Measurements from ENCODE around the gene ENPP7.

Gene ENPP7

DNA sequence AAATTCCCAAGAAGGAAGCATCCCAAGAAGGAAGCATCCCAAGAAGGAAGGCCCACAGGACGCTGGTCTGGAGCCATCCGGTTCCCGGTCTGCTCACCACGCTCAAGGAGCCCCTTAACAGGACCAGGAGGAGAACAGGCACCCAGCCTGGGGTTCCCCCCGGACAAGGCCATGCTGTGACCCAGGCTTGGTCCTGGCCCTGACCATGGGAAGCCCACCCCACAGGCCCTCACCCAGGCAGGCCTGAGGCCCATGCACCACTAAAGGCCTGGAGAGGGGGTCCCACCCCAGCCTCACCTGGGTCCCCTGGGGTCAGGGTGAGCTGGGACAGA is 340 bp upstream of the ENPP7 start:
- DNase-seq (ENCODE audit: low spot score), result no peak
- no peak overlapping the region for H3K27ac ChIP-seq
- CTCF ChIA-PET, result interaction anchor here (0.7 kb wide), 1 partner anchor 12 kb away, joined by 3 read pairs; no protein-coding TSS in a partner anchor
- POLR2A ChIA-PET (ENCODE audit: low non-redundant PET), result no interaction called here
- TF ChIP-seq CTCF (conservative IDR thresholded peaks at IDR 0.05; ENCODE audit: low read depth), result no peak

DNA sequence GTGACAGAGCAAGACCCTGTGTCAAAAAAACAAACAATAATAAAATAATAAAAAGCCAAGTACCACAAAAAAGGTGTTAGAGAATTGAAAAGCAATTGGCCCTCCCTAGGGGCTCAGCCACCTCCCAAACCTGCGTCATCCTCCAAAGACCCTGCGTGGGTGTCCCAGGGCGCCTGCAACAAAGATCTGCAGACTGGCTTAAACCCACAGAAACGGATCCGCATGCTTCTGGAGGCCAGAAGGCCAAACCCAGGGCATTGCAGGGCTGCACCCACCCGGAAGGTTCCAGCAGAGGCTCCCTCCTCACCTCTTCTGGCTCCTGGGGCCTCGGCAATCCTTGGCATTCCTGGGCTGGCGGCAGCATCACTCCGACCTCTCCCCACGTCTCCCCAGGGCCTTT is 1.5 kb downstream of the ENPP7 start:
- CTCF ChIA-PET, result no interaction called here
- POLR2A ChIA-PET (ENCODE audit: low non-redundant PET), result no interaction called here
- no peak for DNase-seq (ENCODE audit: low spot score)
- no peak for TF ChIP-seq CTCF (conservative IDR thresholded peaks at IDR 0.05; ENCODE audit: low read depth)
- no peak overlapping the region for H3K27ac ChIP-seq

- CTCF ChIA-PET, result no interaction called here
These were observed 2.3 kb downstream of the ENPP7 start for GRCh38 chr17:79732804-79733691.

DNA sequence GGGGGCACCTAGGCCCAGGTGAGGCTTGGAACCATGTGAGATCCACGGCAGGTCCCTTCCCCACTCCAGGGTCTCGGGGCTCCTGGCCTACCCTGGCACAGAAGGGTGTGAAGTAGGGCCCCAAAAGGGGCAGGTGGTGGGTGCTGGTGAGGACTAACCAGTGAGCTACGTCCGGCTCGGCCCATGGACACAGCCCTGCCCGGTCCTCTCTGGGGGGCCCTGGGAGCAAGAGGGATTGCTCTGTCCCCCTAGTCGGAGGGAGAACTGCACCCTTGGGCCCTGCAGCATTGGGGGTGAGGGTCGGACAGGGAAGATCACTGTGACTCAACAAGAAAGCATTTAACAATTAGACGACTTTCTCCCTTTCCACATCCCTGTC is 2.9 kb downstream of the ENPP7 start:
- H3K27ac ChIP-seq, result no peak overlapping the region
- no peak for DNase-seq (ENCODE audit: low spot score)
- ChIA-PET POLR2A (ENCODE audit: low non-redundant PET) (no interaction called here), CTCF (no interaction called here)
- no peak for TF ChIP-seq CTCF (conservative IDR thresholded peaks at IDR 0.05; ENCODE audit: low read depth)

More at GRCh38 chr17:79732804-79733691, 2.3 kb downstream of the ENPP7 start:
- no peak overlapping the region for H3K27ac ChIP-seq
- TF ChIP-seq CTCF (conservative IDR thresholded peaks at IDR 0.05; ENCODE audit: low read depth), result no peak
- POLR2A ChIA-PET (ENCODE audit: low non-redundant PET), result no interaction called here
- no peak for DNase-seq (ENCODE audit: low spot score)

GRCh38 chr17:79735096-79735495 is 4.4 kb downstream of the ENPP7 start:
- POLR2A ChIA-PET (ENCODE audit: low non-redundant PET), result no interaction called here

More at GRCh38 chr17:79735096-79735495, 4.4 kb downstream of the ENPP7 start:
- CTCF ChIA-PET, result no interaction called here
- TF ChIP-seq CTCF (conservative IDR thresholded peaks at IDR 0.05; ENCODE audit: low read depth), result no peak
- no peak overlapping the region for H3K27ac ChIP-seq
- DNase-seq (ENCODE audit: low spot score), result no peak
